PC-3 (cell line): ENCODE results near the gene FUS.
"Not testable (repeated sequence)": the region's sequence is repeated elsewhere in the genome, so short reads cannot be mapped to it uniquely, and the experiment has no call there.

Source experiments
- CTCF ChIP-seq: fragments of 300-600 bp; sonication (generic); conservative IDR thresholded peaks from 2 replicates; pipeline ENCODE4 v1.5.1; 2017; ENCODE audit warnings: antibody characterized with exemption, low read depth, mild to moderate bottlenecking, low read length
- EZH2 ChIP-seq: fragments of 300-600 bp; sonication (generic); IDR thresholded peaks from one replicate; pipeline ENCODE4 v1.6.1; 2017; ENCODE audit warnings: antibody characterized with exemption, mild to moderate bottlenecking, low read length; ENCODE audit not compliant: unreplicated experiment
- EZH2phosphoT487 ChIP-seq: fragments of 300-600 bp; sonication (generic); IDR thresholded peaks from 2 replicates; pipeline ENCODE4 v1.6.1; 2018; ENCODE audit warnings: mild to moderate bottlenecking, antibody characterized with exemption, low read length, borderline replicate concordance

GRCh38 chr16:31144418-31144817 is 35.5 kb upstream of the FUS start:
- TF ChIP-seq CTCF, EZH2, EZH2phosphoT487: not testable (repeated sequence)
